ENCODE results near the gene PLA2G1B. TPM values are rescaled to one million over a fixed set of nuclear protein-coding genes. Genes with fewer than 3 reads are reported as not detected.

PLA2G1B gene
- polyA plus RNA-seq (2013, experiment 1 of 2; ENCODE audit: insufficient read length) = not detected
- not detected for polyA plus RNA-seq (2013, experiment 2 of 2; ENCODE audit: insufficient read length)

DNA sequence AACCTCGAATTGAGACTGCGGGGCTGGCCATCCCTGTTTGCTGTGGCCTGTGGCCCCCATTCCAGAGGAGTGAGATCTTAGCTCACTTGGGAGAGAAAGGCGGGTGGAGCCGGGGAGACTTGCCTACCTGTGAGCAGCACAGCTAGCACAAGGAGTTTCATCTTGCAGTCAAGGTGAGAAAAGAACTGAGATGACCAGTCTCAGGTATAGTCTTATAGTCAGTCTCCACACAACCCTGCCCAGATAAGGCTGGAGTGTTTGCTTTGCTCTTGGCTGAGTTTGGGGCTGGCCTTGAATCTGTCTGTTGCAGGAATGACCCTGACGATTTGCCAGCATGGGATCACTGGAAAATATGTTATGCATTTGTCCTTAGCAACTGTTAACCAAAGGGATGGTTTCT, at the start of gene PLA2G1B:
Gene PLA2G1B (minus strand): TSS at position 187 of the 400 bp plus-strand sequence. CDS start 26 bp downstream, at position 161.
- no peak for DNase-seq

DNA sequence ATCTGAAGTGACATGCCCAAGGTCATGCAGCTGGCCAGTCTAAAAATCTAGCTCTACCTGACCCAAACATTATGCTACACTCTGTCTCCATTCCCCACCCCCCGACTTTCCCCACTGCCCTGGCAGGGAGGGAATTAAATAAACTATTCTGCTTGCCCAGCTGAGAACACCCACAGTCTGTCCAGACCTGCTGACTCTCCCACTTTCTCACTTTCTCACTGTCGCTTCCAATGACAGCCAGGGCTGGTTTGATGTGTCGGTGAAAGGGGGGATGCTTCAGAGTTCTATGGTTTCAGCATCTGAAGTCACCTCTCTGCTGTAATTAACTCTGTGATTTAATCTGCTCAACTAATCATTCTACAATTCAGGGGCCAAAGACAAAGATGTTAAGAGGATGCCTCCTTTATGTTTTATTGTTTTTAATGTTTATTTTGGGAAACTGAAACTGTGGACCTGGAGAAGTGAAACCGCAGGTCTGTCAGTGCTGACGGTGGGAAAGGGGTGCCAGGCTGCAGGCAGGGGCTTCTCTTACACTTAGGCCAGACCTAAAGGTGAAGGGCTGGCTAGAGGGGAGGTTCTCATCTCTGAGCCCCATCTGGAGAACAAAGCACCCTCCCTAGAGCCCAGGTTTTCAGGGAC, 49.5 kb upstream of the PLA2G1B start:
- no peak for DNase-seq

DNA sequence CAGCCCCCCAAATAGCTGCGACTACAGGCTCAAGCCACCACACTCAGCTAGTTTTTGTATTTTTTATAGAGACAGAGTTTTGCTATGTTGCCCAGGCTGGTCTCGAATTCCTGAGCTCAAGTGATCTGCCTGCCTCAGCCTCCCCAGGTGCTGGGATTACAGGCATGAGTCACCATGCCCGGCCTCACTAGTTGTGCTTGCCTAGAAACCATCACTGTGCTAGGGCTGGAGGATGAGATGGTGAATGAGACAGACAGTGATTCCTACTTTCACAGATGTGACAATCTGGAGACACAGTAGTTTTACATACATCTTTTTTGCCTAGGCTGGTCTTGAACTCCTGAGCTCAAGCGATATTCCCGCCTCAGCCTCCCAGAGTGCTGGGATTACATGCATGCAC, 48.8 kb upstream of the PLA2G1B start:
- no peak for DNase-seq

DNA sequence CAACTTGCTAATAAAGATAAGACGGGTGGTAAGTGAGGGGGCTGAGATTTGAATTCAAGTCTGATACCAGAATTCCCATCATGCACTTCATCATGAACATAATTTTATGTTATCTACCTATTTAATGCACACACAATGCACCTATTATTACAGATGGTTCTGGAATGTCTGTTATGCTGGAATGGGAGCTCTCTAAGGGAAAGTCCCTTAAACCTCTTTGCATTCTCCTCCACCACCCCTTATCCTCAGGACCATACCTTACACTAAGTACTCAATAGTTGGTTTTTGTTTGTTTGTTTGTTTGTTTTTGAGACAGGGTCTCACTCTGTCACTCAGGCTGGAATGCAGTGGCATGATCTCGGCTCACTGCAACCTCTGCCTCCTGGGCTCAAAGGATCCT, 48.4 kb upstream of the PLA2G1B start:
- no peak for DNase-seq

DNA sequence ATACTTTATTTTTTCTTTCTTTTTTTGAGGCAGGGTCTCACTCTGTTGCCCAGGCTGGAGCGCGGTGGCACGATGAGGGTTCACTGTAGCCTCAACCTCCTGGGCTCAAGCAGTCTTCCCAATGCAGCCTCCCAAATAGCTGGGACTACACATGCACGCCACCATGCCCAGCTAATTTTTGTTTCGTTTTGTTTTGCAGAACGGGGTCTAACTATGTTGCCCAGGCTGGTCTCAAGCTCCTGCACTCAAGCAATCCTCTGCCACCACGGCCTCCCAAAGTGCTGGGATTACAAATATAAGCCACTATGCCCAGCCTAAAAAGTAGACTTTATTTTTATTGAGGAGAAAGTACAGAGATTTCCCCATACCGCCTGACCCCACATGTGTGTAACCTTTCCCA, 46.1 kb upstream of the PLA2G1B start:
- DNase-seq = no peak

DNA sequence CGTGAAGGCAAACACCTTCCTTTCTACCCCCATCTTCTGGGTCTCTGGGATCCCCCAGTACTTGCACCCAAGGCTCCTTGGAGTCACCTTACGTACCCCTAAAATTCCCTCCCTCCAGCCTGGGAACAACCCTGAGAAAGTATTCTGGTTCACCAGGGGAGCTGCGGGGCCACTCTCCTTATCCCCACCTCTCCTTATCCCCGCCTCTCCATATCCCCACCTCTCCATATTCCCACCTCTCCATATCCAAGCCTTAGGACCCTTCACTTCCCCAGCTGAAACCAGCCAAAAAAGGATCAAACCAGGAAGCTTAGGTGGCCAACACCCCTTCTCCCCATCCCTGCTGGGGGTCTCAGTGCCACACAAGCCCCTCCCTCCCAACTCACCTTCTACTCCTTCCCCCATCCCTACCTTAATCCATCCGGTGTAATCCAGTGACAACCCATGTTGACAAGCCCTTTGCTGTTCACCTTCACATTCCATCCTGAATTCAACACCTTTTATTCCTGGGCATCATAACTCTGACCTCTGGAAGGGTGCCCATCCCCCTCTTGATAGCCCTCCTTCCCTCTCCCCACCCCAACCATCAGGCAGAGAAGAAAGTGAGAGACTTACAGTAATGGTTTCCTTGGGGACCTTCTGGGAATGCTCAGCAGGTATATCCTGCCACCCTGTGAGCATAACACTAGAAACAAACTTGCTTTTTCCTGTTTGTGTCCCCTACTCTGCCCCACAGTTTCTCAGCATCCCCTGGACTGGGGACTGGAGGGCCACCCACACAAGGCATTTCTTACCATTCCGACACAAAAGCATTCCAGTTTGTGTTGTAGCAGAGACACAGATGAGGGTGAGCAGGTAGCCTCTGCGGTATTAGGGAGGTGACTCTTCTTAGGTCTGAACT, 43.0 kb upstream of the PLA2G1B start:
- DNase-seq = no peak

DNA sequence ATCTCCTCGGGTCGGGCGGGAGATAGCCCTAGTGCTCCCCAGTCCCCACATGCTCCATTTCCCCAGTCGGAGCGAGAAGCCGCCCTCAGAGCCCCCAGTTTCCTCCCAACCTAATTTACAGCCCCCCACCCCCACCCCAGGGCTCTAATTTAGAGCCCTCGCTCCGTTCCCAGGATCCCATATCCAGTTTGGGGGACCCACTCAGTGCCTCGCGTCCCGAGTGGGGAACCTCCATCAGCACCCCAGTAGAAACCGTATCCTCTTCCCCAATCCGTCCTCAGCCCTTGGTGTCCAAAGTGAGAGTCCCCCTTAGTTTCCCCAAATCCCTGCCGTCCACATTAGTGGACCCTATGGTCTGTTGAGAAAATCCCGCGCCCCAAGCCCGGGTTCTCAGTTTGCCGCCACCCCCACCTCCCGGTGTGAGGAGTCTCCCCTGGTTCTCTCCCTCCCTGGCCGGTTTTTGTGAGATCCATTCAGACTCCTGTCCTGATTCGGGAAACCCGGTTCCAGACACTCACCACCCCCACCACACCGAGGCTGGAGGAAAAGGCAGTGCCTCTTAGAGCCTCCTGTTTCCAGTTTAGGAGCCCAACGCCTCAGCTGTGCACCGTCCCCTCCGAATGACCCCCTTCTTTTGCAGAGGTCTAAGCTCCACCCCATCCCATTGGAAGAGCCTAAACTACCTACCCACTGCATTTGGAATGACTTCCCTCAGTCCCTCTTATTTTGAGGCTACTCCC, 42.2 kb upstream of the PLA2G1B start:
- DNase-seq = no peak

DNA sequence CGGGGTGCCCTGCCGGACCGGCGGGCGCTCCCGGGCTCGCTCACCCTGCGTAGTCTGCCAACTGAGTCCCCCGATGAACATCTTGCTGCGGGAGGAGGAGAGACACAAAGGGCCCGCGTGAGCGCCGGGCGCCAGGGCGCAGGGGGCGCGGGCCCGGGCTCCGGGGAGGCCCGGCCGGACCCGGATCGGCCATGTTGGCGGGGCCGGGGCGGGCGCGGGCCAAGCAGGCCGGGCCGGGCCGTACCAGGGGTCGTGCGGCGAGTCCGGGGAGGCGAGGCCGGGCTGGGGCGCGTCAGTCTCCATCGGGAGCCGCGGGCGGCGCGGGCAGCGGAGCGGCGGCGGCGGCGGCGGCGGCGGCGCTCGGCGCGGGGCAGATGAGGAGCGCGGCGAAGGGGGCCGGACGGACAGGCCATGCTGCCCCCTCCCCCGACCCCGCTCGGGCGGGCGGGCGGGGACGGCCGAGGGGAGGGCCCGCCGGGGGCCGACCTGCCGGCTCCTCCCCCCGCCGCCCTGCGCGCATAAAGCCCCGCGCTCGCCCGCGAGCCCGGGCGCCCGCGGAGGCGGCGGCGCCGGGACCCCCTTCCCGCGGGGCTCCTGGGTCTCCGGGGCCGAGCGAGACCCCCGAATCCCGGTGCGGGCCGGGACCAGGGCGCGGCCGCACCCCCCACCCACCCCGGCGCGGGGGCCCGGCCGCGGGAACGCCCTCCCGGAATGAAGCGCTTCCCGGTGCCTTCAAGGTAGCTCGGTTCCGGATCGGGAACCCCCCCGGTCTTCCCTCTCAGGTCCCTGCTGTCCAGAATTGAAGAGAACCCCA, 41.4 kb upstream of the PLA2G1B start, which contains the start of gene MSI1:
Gene MSI1 (minus strand): TSS at position 376 of the 814 bp plus-strand sequence. CDS start 73 bp downstream, at position 303.
- no peak for DNase-seq

DNA sequence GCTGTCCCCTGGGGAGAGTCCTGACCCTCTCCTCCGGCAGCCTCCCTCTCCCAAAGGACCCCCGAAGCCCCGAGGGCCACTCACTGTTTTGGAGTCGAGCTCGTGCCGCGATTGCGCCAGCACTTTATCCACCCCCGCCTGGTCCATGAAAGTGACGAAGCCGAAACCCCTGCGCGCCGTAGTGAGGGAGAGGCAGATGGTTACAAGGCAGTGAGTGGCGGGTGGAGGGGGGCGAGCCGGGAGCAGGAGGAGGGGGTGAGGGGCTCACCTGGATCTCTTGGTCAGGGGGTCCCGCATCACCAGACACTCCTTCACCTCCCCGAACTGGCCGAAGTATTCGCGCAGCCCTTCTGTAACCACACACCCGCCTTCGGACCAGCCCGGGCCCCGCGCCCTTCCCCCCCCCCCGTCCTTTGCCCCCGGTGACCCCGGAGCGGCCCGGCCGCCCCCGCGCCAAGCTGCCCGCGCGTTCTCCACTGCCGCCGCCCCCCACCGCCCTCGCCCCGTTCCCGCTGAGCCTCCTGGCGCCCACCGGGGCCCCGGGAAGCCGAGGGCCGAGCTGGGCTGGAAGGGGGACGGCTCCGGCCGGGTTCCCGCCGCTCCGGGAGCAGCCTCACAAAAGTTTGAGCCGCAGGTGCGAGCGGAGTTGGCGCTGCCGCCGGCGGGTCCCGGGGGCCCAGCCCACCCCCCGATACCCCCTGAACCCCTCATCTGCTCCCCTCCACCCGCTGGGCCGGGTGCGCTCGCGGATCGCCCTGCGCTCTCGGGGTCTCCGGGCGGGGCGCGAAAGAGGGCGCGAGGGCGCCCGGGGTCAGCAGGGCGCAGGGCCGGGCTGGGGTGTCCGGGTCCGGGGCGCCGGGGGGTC, 40.6 kb upstream of the PLA2G1B start:
- DNase-seq = peak; percentile 13

DNA sequence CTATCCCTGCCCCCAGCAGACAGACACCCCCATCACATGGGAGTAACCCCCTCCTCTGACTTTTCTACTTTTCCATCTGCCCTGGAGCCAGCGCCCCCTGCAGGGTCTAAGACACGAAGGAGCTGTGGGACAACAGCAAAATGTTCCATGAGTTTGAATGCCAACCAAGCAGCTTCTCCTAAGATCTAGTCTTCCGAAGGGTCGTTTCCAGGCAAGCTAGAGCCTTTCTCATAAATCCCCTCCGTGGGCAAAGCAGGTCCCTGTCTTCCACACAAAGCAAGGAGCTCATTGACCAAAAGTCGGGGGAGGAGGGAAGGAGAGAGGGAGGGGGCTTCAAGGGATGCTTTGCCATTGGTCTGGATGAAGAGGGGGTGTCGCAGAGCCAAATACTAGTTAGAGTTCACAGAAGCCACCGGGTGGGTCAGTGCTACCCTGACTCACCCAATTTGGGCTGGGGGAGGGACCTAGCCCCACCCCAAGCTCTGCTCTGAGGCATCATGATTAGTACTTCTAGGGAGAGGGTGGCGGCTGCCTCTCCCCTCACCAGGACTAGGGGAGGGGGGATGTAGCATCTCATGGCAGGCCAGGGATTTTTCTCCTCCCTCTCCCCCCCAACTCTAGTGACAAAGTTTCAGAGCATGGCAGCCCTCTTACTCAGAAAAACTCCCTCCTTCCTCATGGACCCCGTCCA, 39.8 kb upstream of the PLA2G1B start:
- no peak for DNase-seq

DNA sequence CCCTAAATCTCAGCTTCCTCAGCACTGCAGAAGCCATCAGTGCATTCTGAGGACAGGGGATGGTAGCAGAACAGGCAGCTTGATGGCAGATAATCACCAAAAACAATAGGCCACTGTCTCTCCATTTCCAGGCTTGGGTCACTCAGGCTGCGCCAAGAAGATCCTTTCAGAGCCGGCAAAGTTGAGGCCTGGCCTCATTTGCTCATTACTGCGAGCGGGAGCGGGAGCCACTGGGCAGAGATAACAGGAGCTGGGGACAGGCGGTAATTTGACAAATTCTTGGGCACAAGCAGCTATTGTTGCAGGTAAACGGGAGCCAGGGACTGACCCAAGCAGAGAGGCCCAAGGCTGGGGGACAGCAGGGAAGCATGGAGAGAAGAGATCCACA, 39.3 kb upstream of the PLA2G1B start:
- no peak for DNase-seq

DNA sequence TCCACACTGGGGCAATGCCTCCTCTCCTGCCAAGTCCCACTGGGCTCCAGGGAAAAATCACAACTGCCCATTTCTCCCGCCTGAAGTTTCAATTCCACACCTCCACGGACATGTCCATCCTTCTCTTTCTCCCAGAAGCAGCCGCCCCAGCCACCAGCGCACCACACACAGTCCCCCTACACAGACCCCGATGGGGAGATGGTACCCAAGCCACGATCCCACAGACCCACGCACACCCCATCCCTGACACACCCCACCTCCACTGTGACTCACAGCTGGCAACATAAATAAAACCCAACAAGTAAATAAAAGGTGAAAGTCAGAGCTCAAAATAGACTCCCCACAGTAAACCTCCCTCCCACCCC, 38.7 kb upstream of the PLA2G1B start:
- no peak for DNase-seq

DNA sequence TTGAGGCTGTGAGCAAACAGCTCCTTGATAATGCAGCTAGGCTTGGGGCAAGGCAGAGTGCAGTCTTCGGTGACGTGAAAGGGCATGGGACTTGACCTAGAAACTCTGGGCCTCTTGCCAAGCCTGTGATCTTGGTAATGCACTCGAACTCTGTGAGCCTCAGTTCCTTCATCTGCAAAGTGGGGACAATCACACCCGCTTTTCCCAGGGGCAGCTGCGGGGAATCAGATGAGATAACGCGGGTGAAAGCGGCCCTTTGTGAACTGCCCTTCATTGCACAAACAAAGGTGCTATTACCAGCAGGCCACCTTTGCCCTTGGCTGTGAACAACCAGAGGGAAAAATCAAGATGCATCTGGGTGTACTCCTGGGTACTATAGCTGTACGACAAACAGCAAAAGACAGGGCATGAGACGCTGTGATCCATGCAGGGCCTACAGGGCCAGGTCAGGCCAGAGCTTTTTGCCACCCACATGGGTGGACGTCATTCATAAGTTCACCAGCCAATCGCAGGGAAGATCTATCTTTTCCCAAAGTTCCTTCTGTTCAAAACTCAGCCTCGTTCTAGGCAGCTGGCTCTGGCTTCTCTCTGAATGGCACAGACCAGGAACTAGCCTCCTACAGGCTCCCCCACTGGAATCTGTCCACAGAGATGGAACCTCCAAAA, 38.2 kb upstream of the PLA2G1B start:
- no peak for DNase-seq

DNA sequence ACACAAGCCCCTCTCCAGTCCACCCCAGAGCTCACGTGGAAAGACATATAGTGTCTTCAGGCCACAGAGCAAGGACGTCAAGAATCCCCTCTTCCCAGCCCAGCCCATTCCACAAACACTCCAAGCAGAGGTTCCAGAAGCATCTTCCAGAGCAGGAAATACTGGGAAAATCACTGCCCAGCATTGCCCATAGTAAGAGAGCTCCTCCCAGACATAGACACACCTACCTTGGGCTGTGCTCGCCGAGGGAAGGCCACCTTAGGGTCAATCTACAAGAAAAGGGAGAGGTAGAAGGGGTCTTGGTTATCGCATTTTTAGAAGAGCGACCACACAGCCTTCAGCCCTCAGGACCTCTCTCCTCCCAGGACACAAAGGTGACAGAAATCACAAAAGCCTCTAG, 36.9 kb upstream of the PLA2G1B start:
- no peak for DNase-seq

DNA sequence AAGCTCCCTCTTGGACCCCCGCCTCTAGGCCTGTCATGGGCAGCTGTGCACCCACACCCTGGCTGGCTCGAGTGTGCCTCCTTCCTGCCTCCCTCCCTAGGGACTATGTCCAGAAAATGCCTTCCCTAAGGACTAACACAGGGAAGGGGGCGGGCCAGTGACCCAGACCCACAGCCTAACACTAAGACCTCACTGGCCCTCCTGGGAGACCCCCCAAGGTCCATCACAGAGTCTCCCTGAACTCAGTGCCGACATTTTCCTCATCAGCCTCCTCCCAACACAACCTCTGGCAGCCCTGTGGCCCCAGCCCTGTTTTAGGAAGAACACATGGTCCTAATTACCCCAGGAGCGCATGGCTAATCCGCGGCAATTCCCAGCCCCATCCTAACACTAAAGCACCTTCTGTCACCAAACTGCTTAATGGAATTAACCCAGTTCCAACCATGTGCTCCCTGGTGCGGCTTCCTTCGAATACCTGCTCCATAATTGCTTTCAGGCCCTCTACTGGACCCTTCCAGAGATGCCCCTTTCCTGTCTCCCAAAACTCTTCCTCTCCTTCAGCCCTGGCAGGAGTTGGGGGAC, 35.8 kb upstream of the PLA2G1B start:
- DNase-seq = peak; percentile 9

DNA sequence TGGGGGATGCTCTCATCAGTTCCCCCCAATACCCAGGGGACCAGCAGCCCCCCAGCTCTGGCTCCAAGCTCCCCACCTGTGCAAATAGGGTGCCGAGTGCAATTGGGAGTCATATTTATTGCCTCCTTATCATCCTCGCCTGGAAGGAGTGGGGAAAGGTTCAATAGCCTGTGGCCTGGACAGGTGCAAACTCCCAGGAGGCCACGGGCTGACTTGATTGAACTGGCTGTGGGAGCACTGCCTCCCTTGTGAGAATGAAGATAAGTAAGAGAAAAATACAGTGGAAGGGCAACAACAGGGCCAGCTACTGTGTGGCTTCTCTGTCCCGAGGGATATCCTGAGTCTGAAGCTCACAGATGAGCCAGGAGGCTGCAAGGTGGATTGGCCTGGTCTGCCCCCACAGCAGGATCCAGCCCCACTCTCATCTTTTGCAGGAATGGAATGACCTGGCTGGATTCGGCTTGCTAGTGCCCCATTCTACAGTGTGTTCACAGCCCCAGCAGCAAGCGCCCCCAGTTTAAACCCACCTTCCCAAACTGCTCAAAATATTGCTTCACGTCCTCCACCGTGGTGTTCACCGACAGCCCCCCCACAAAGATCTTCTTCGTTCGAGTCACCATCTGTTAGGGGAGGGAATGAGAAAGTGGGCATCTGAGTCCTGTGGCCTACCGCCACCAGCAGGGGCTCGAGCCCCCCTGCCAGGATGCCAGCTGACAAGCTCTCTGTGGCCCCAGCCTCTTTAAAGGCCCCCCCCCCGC, 35.1 kb upstream of the PLA2G1B start:
- no peak for DNase-seq

DNA sequence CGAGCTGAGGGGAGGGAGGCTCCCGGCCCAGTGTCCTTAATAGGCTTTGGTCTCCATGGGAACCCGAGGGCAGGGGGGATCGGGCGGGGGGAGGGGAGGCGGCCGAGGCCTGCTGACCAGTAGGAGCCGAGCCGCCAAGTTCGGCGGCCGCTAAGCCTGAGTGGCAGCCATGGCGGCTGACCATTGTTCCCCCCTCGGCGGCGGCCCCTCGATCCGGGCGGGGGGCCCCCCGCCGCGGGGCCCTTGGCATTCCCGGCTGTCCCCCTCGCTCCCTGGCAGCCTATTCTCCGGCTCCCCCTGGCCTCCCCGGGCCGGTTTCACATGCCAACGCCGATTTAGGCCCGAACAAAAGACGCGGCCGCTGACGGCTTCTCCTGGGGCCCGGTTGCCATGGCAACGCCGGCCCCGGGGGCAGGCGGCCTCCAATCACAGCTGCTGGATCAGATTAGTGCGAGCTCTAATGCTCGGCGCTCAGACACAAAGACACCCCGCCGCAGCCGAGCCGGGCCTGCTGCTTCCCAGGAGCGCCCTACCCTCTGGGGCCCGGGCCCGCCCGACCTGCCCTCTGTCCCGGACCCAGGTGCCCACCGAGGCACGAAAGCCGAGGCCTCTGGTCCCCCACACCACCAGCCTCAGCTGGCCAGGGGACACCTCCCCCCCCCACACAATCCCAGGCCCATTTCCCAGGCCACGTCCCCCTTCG, 34.1 kb upstream of the PLA2G1B start:
- peak; percentile 86 for DNase-seq

DNA sequence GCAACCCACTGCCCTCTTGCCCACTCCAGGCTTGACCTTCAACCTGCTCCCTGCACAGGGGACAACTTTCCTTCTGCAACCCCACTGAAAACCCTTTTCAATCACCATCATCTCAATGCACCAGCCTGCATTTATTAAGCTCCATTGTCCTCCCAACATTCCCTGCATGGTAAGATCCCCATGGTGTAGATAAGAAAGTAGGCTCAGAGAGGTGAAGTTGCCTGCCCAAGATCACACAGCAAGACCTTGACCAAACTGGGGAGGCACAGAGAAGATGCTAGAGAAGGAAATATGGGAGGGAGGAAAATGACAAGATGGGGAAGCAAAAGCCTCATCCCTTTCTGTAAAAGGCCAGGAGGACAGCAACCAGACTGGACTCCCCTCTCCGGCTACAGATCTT, 31.5 kb upstream of the PLA2G1B start:
- DNase-seq = no peak

All from fibroblast of skin of abdomen (primary cell).